PC-9 (cell line): Measurements from ENCODE around the gene SUV39H1. TPM values are rescaled to one million over a fixed set of nuclear protein-coding genes. Genes with fewer than 3 reads are reported as not detected.

ENCODE experiments used
- BruUV-seq: library from RNA; stranded (reverse); fragments of 400-500 nt; replicated peaks from 2 replicates; lab custom pipeline; 2021; lab: Mats Ljungman, UMichigan
- CTCF ChIA-PET: fragments of 300-600 bp; sonication (Branson Sonifier 250); formaldehyde crosslinking; loops from one replicate; lab custom pipeline; 2022; ENCODE audit warnings: antibody characterized with exemption; lab: Charles Lee
- POLR2A ChIA-PET: fragments of 300-600 bp; sonication (Branson Sonifier 250); formaldehyde crosslinking; loops from one replicate; lab custom pipeline; 2022; ENCODE audit warnings: antibody characterized with exemption; ENCODE audit not compliant: unreplicated experiment; lab: Charles Lee
- DNase-seq, 2 experiments: peaks; one replicate each; pipeline versions ENCODE4 v3.0.0 to v3.0.0-alpha.2; 2015 to 2022; ENCODE audit warnings: mixed read lengths in 1 of 2
- H2AFZ ChIP-seq: fragments of 200-600 bp; sonication (generic); 2 replicates; pipeline ENCODE4 v1.8.1; 2017; ENCODE audit warnings: antibody characterized with exemption
- H3F3A ChIP-seq: fragments of 200-600 bp; sonication (generic); 2 replicates; pipeline ENCODE4 v1.8.1; 2017; ENCODE audit warnings: antibody characterized with exemption, mild to moderate bottlenecking, low read depth; ENCODE audit not compliant: insufficient read depth
- H3K27ac ChIP-seq: fragments of 200-600 bp; sonication (generic); 2 replicates; pipeline ENCODE4 v1.6.1; 2016; ENCODE audit warnings: mixed run types
- H3K27me3 ChIP-seq: fragments of 200-600 bp; sonication (generic); 2 replicates; pipeline ENCODE4 v1.6.1; 2016; ENCODE audit warnings: low read depth, mixed run types; ENCODE audit not compliant: insufficient read depth
- H3K36me3 ChIP-seq: fragments of 200-600 bp; sonication (generic); 2 replicates; pipeline ENCODE4 v1.6.1; 2016; ENCODE audit warnings: low read depth, mixed run types
- H3K4me1 ChIP-seq: fragments of 200-600 bp; sonication (generic); replicated peaks from 2 replicates; pipeline ENCODE4 v1.6.1; 2016; ENCODE audit warnings: mixed run types; ENCODE audit not compliant: insufficient read depth
- H3K4me2 ChIP-seq: fragments of 200-600 bp; sonication (generic); 2 replicates; pipeline ENCODE4 v1.6.1; 2017; ENCODE audit warnings: mixed run types
- H3K4me3 ChIP-seq: fragments of 200-600 bp; sonication (generic); 2 replicates; pipeline ENCODE4 v1.6.1; 2016; ENCODE audit warnings: mixed run types
- H3K79me2 ChIP-seq: fragments of 200-600 bp; sonication (generic); 2 replicates; pipeline ENCODE4 v1.6.1; 2017; ENCODE audit warnings: low read depth, mixed run types
- H3K9me2 ChIP-seq: fragments of 200-600 bp; sonication (generic); 2 replicates; pipeline ENCODE4 v1.8.1; 2017; ENCODE audit warnings: mild to moderate bottlenecking; ENCODE audit not compliant: insufficient read depth
- H3K9me3 ChIP-seq: fragments of 200-600 bp; sonication (generic); 2 replicates; pipeline ENCODE4 v1.8.1; 2016; ENCODE audit warnings: low read depth; ENCODE audit not compliant: insufficient read depth
- H4K20me1 ChIP-seq: fragments of 200-600 bp; sonication (generic); 2 replicates; pipeline ENCODE4 v1.8.1; 2017; ENCODE audit not compliant: insufficient read depth
- EZH2 ChIP-seq: fragments of 200-600 bp; sonication (generic); IDR thresholded peaks from 2 replicates; pipeline ENCODE4 v1.8.0; 2017; ENCODE audit warnings: antibody characterized with exemption, low read depth
- intact Hi-C: fragments of 100-400 bp; cut with micrococcal nuclease; formaldehyde crosslinking; loops from one replicate; pipeline ENCODE4 v1.10.0; 2022; ENCODE audit not compliant: unreplicated experiment
- total RNA-seq: library from RNA; stranded (reverse); gene quantifications from 2 replicates; pipeline ENCODE4 v1.2.3, GENCODE V29; 2021
- TF ChIP-seq, protein P1 (sequence below): fragments of 200-600 bp; sonication (generic); conservative IDR thresholded peaks from 2 replicates; pipeline ENCODE4 v1.6.1; 2017; ENCODE audit warnings: mixed run types, antibody characterized with exemption, mild to moderate bottlenecking, moderate library complexity

SUV39H1 gene
- total RNA-seq, 1 experiment from 2014 or later, result 11.7 TPM

DNA sequence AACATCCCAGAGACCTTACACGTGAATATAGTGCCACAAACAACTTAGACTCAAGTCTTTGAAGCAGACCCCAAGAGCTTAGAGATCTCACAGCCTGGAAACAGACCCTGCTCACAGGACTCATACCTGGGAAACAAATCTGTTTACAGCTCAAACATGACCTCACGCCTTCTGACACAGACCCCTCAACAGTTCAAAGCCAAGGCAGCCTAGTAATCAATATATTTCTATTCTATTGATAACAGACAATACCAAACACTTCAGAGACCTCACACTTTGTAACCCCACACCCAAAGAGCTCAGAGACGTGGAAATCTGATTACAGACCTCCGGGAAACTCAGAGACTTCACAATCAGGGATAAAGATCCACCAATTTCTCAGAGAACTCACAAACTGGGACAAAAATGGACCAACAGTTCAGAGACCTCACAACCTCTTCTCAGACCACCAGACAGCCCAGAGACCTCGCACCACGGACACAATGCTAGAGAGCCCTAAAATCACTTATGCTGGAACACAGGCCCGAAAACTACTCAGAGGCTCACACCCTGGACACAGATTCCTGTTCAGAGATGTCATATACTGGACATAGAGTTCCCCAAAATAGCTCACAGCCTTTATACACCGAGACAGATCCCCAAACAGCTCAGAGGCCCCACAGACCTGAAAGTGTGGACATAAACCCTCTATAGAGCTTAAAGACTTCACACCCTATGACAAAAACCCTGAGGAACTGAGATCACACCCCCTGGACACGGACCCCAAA, 14.8 kb downstream of the SUV39H1 start:
- intact Hi-C loops, result no loop called here
- Histone ChIP-seq H3K79me2 (no peaks in the 10 kb centered on the region), H3K9me2 (no peaks in the 10 kb centered on the region), H3K4me3 (no peak overlapping the region), H3K9me3 (no peaks in the 10 kb centered on the region), H3K27ac (no peak overlapping the region), H3K4me2 (no peak overlapping the region), H3F3A (no peaks in the 10 kb centered on the region), H3K36me3 (no peaks in the 10 kb centered on the region), H3K4me1 (no peaks in the 10 kb centered on the region), H2AFZ (no peak overlapping the region), H4K20me1 (no peaks in the 10 kb centered on the region), H3K27me3 (no peaks in the 10 kb centered on the region)
- BruUV-seq, result no TSS peak
- no peak for DNase-seq
- ChIA-PET POLR2A (interaction anchor here (0.6 kb wide), 1 partner anchor 1001 kb away, joined by 4 read pairs; no protein-coding TSS in a partner anchor), CTCF (no interaction called here)
- TF ChIP-seq EZH2, result no peak
- TF ChIP-seq, protein P1, sequence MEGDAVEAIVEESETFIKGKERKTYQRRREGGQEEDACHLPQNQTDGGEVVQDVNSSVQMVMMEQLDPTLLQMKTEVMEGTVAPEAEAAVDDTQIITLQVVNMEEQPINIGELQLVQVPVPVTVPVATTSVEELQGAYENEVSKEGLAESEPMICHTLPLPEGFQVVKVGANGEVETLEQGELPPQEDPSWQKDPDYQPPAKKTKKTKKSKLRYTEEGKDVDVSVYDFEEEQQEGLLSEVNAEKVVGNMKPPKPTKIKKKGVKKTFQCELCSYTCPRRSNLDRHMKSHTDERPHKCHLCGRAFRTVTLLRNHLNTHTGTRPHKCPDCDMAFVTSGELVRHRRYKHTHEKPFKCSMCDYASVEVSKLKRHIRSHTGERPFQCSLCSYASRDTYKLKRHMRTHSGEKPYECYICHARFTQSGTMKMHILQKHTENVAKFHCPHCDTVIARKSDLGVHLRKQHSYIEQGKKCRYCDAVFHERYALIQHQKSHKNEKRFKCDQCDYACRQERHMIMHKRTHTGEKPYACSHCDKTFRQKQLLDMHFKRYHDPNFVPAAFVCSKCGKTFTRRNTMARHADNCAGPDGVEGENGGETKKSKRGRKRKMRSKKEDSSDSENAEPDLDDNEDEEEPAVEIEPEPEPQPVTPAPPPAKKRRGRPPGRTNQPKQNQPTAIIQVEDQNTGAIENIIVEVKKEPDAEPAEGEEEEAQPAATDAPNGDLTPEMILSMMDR, result no peak

DNA sequence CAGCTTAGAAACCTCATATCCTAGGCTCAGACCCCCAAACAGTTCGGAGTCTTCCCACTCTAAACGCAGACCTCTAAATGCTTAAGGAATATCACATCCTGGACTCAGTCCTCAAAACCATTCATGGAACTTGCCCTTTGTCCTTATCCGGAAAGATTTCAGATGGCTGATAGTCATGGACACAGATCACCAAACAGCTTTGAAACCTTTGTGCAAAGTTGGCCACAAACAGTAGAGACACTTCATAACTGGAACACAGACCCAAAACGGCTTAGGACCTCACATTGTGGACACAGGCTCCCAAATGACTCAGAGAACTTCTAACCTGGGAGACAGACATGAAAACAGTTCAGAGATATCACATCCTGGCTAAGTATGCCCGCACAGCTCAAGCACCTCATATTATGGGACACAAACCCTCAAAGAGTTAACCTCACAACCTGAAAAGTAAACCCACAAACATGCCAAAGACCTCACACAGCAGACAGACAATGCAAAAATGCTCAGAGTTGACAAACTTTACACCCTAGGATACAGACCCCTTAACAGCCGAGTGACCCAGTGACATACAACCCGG, 15.5 kb downstream of the SUV39H1 start:
- CTCF ChIA-PET, result no interaction called here
- BruUV-seq, result TSS peak; percentile 6
- POLR2A ChIA-PET, result interaction anchor here (0.6 kb wide), 1 partner anchor 1000 kb away, joined by 4 read pairs; no protein-coding TSS in a partner anchor

DNA sequence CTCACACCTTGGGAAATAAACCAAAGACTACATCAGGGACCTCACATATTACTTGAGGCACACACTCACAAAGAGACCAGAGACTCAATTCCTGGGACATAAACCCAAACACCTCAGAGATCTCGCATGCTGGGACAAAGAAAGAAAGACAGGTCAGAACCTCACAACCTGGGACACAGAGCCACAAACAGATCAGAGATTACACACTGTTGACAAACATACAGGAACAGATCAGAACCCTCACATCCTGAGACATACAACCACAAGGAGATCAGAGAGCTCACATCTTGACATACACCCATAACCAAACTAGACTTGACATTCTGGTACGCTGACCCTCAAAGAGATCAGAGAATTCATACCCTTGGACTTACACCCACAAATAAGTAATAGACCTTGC, 17.3 kb downstream of the SUV39H1 start:
- Histone ChIP-seq H3K4me2 (no peak overlapping the region), H3K27me3 (no peaks in the 10 kb centered on the region), H3K4me3 (no peak overlapping the region), H2AFZ (no peak overlapping the region), H3K9me2 (no peaks in the 10 kb centered on the region), H3K36me3 (no peaks in the 10 kb centered on the region), H3K9me3 (no peaks in the 10 kb centered on the region), H3K4me1 (no peaks in the 10 kb centered on the region), H3F3A (no peaks in the 10 kb centered on the region), H3K27ac (no peak overlapping the region), H4K20me1 (no peaks in the 10 kb centered on the region), H3K79me2 (no peaks in the 10 kb centered on the region)
- intact Hi-C loops, result no loop called here
- no peak for TF ChIP-seq EZH2
- TF ChIP-seq, protein P1, result no peak
- BruUV-seq, result no TSS peak
- ChIA-PET POLR2A (no interaction called here), CTCF (no interaction called here)
- no peak for DNase-seq

More for the DNA sequence above, 15.5 kb downstream of the SUV39H1 start:
- H3F3A ChIP-seq, result no peaks in the 10 kb centered on the region
- no peaks in the 10 kb centered on the region for H3K36me3 ChIP-seq
- H3K4me3 ChIP-seq, result no peak overlapping the region
- no peak for DNase-seq
- no peaks in the 10 kb centered on the region for H3K4me1 ChIP-seq
- TF ChIP-seq, protein P1, result no peak
- TF ChIP-seq EZH2, result no peak
- H3K9me3 ChIP-seq, result no peaks in the 10 kb centered on the region
- intact Hi-C loops, result no loop called here
- no peaks in the 10 kb centered on the region for H3K27me3 ChIP-seq
- no peak overlapping the region for H3K27ac ChIP-seq
- no peaks in the 10 kb centered on the region for H3K9me2 ChIP-seq
- H4K20me1 ChIP-seq, result no peaks in the 10 kb centered on the region
- H3K4me2 ChIP-seq, result no peak overlapping the region
- H2AFZ ChIP-seq, result no peak overlapping the region
- no peaks in the 10 kb centered on the region for H3K79me2 ChIP-seq
